SKM-1 (cell line): Measurements from ENCODE around the gene LONRF3.

Experiments used
- DNase-seq: peaks from one replicate; lab custom pipeline; 2025; ENCODE audit not compliant: unreplicated experiment; lab: John Stamatoyannopoulos, UW

LONRF3 gene

GRCh38 chrX:119030990-119031389 is 56.6 kb downstream of the LONRF3 start:
- DNase-seq: no peak

- DNase-seq: no peak
Observed at GRCh38 chrX:119036107-119037029, 62.0 kb downstream of the LONRF3 start.

DNA sequence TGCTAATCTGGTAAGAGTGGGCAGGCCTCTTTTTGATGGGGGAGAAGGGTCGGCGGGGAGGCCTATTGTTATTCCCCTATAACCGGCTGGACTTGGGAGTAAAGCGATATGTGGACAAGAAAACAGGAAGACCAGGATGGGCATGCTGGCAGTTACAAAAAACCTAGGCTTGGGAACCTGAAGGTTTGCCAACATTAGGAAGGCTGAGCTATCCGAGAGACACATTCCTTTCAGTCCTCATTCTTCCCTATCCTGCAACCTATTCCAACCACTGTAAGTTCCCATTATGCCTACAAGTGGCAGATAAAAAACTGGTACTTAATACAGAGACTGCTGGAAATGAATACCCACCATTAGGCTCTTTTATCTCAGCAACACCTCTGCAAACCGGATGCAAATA is 66.0 kb downstream of the LONRF3 start:
- DNase-seq: no peak

DNA sequence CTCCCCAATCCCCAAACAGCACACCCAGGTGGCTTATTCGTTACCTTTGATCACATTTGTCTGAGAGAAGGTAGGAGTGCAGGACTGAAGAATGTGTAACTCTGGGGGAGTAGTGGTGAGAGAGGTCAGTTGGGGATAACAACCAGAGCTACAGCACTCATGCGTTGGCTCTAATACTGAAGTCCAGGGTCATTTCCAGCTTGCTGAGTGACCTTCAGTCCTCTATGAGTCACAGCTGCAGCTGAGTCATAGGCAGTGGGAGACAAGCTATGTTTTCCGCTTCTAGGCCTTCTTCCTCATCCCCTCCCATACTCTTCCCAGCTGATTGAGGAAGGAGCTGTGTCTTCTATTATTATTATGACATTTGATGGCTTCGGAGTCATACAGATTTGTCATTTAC is 66.8 kb downstream of the LONRF3 start:
- no peak for DNase-seq

DNA sequence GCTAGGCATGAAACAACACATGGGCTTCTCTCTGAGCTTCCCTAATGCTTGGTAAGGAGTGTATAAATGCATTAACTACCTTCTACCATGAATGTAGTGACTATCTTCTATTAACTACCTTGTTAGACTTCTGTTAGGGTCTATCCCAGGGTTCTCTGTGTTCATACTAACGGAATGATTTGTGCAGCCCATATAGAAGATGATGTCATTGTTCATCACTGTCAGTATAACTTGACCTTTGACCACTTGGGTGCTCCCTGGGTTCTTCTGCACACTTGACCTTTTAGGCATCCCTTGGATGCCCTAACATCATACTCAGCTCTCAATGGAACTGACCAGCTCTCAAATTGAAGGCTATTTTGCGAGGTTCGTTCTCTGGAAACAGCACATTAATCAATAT is 67.6 kb downstream of the LONRF3 start:
- no peak for DNase-seq

DNA sequence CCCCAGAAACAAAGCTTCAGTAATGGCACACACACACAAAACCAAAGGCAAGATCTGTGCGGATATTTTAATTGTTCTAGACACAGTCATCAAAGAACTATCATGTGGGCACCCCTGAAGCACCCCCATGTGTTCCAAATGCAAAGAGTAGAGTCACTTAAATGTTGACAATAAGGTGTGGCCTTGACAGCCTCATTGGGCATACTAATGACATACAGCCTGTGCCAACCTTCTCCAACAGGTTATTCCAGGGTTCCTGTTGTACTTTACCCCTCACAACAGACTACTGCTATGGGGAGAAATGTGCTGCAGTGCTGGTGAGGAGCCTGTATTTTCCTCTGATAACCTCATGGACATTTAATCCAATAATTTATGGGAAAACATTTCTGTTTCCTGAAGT is 68.6 kb downstream of the LONRF3 start:
- no peak for DNase-seq

DNA sequence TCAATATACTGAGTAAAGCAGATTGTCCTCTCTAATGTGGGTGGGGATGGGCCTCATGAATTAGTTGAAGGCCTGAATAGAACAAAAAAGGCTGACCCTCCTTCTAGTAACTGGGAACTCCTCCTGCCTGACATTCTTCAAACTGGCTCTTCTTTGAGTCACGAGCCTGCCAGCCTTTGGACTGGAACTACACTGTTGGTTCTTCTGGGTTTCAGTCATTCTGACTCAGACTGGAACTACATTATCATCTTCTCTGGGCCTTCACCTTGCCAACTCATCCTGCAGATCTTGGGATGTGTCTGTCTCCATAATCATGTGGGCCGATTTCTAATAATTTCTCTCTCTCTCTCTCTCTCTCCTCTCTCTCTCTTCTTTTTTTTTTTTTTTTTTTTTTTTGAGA is 71.5 kb downstream of the LONRF3 start:
- no peak for DNase-seq

DNA sequence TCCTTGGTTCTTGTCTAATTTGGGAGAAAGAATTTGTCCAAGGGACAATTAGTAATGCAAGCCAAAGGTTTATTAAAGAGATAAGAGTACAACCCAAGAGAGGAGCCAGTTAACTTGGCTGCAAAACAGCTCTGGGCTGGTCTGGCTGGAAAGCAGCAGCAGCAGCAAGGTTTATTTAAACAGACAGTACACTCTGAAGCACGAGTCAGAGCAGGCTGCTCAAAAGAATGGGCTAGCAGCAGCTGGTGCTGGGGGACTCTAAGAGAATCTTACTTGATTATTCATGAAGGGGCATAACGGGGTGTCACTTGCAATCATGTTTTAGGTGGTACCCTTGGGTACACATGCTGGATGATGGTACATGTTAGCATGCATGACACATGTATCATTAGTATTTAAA is 81.3 kb downstream of the LONRF3 start:
- DNase-seq: no peak

GRCh38 chrX:119062750-119063374 is 88.4 kb downstream of the LONRF3 start:
- no peak for DNase-seq

DNA sequence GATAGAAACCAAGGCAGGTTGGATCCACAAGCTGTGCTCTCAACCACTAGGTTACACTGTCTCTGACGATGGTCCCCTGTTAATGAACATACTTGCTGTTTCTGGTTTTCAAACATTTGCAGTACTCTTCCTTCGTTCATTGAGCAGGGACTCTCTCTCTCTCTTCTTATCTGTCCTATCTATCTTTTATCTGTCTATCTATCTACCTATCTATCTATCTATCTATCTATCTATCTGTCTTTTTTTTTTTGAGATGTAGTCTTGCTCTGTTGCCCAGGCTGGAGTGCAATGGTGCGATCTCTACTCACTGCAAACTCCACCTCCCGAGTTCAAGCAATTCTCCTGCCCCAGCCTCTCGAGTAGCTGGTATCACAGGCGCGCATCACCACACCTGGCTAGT is 89.0 kb downstream of the LONRF3 start:
- DNase-seq: no peak

- DNase-seq: peak; percentile 1
Observed at GRCh38 chrX:119067023-119067739, 92.8 kb downstream of the LONRF3 start.
